GM12878 (cell line): ENCODE data around the gene HERC4. TPM values are rescaled to one million over a fixed set of nuclear protein-coding genes. Genes with fewer than 3 reads are reported as not detected.
A peak's percentile ranks its signal among the peaks of the same experiment; 100 is the strongest.

Experiments
- ATAC-seq: fragments of 200-7000 bp; cut with Tn5 transposase; 3 replicates; pipeline ENCODE4 v1.9.1; 2020; ENCODE audit warnings: mild to moderate bottlenecking, moderate library complexity
- BruUV-seq: library from RNA; stranded (reverse); fragments of 400-500 nt; replicated peaks from 2 replicates; lab custom pipeline; 2021; lab: Mats Ljungman, UMichigan
- CTCF ChIA-PET: fragments of 300-600 bp; sonication (Branson Sonifier 250); formaldehyde crosslinking; extraction: SDS; loops from one replicate; lab custom pipeline; 2021; ENCODE audit warnings: inconsistent platforms; lab: Yijun Ruan, JAX
- POLR2A ChIA-PET: fragments of 350-600 bp; formaldehyde crosslinking; extraction: SDS; loops from one replicate; lab custom pipeline; 2021; ENCODE audit warnings: inconsistent platforms; lab: Charles Lee
- RAD21 ChIA-PET: fragments of 300-600 bp; sonication (Branson Sonifier 250); formaldehyde crosslinking; loops from one replicate; lab custom pipeline; 2023; ENCODE audit warnings: antibody characterized with exemption; ENCODE audit not compliant: unreplicated experiment; lab: Charles Lee
- SMC1A ChIA-PET: fragments of 300-600 bp; sonication (Branson Sonifier 250); formaldehyde crosslinking; loops from one replicate; lab custom pipeline; 2023; ENCODE audit not compliant: unreplicated experiment, uncharacterized antibody; lab: Charles Lee
- DNase-seq: peaks from one replicate; pipeline ENCODE4 v3.0.0-alpha.2; 2011; ENCODE audit warnings: low read depth, low spot score
- FAIRE-seq: peaks from 3 replicates; lab custom pipeline; 2011; peaks lifted over from hg19 to GRCh38; lab: Jason Lieb, UNC
- H2AFZ ChIP-seq: 2 replicates; pipeline ENCODE4 v1.6.0; 2011; ENCODE audit warnings: low read depth, low read length, control low read depth; ENCODE audit not compliant: control insufficient read depth
- H3K27ac ChIP-seq: 2 replicates; pipeline ENCODE4 v1.5.1; 2011; ENCODE audit warnings: control low read depth; ENCODE audit not compliant: control insufficient read depth, insufficient read depth
- H3K27me3 ChIP-seq, 2 experiments: replicated peaks in 1 of 2; 2 replicates each; pipeline versions ENCODE4 v1.6.0 to v1.6.1; 2011; ENCODE audit warnings: low read length in 1 of 2; ENCODE audit not compliant: control insufficient read depth in 2 of 2, insufficient read depth in 2 of 2
- H3K36me3 ChIP-seq, 2 experiments: 2 replicates each; pipeline ENCODE4 v1.5.1; 2011; ENCODE audit warnings: low read length in 1 of 2; ENCODE audit not compliant: control insufficient read depth in 2 of 2, insufficient read depth in 2 of 2
- H3K4me1 ChIP-seq: 2 replicates; pipeline ENCODE4 v1.6.1; 2011; ENCODE audit warnings: mild to moderate bottlenecking, low read length, moderate library complexity, mixed read lengths; ENCODE audit not compliant: control insufficient read depth, insufficient read depth
- H3K4me2 ChIP-seq: 2 replicates; pipeline ENCODE4 v1.6.0; 2011; ENCODE audit warnings: control low read depth; ENCODE audit not compliant: control insufficient read depth, insufficient read depth
- H3K4me3 ChIP-seq: fragments of 200-600 bp; sonication (generic); 2 replicates; pipeline ENCODE4 v1.5.1; 2016
- H3K79me2 ChIP-seq: 2 replicates; pipeline ENCODE4 v1.6.0; 2011; ENCODE audit warnings: low read length; ENCODE audit not compliant: control insufficient read depth, insufficient read depth
- H3K9ac ChIP-seq: 2 replicates; pipeline ENCODE4 v1.8.0; 2011; ENCODE audit warnings: low read length, control low read depth, mixed read lengths; ENCODE audit not compliant: control insufficient read depth, insufficient read depth
- H3K9me3 ChIP-seq: replicated peaks from 3 replicates; pipeline ENCODE4 v1.5.1; 2011; ENCODE audit warnings: mild to moderate bottlenecking, low read length; ENCODE audit not compliant: control insufficient read depth, insufficient read depth
- H4K20me1 ChIP-seq: 2 replicates; pipeline ENCODE4 v1.6.0; 2011; ENCODE audit not compliant: control insufficient read depth, insufficient read depth
- EED ChIP-seq: sonication (generic); IDR thresholded peaks from 2 replicates; pipeline ENCODE4 v1.6.1; 2016; ENCODE audit warnings: antibody characterized with exemption, low read depth
- EP300 ChIP-seq, 2 experiments: fragments of 150-350 bp in 1 of 2; IDR thresholded peaks; 2 replicates each; pipeline ENCODE4 v1.6.1; 2011 to 2012; ENCODE audit warnings: low read depth in 2 of 2, low read length in 2 of 2, borderline replicate concordance in 1 of 2, improper control_type of control experiment in 1 of 2, inconsistent platforms in 1 of 2; ENCODE audit not compliant: control insufficient read depth in 1 of 2
- HDAC6 ChIP-seq: fragments of 200-600 bp; sonication (generic); IDR thresholded peaks from one replicate; pipeline ENCODE4 v1.8.0; 2017; ENCODE audit warnings: antibody characterized with exemption; ENCODE audit not compliant: unreplicated experiment
- IKZF2 ChIP-seq, 2 experiments: fragments of 450-650 bp; IDR thresholded peaks; 2 replicates each; pipeline ENCODE4 v1.6.1; 2017; ENCODE audit warnings: mild to moderate bottlenecking in 2 of 2, moderate library complexity in 2 of 2
- IRF4 ChIP-seq: IDR thresholded peaks from 2 replicates; pipeline ENCODE4 v1.6.1; 2011; ENCODE audit warnings: low read depth, low read length
- MYC ChIP-seq: IDR thresholded peaks from 2 replicates; pipeline ENCODE4 v1.6.1; 2011; ENCODE audit warnings: mild to moderate bottlenecking, low read length, moderate library complexity, inconsistent platforms; ENCODE audit not compliant: insufficient read depth, insufficient replicate concordance, insufficient read length, severe bottlenecking
- NFXL1 ChIP-seq: fragments of 450-650 bp; IDR thresholded peaks from 2 replicates; pipeline ENCODE4 v1.6.1; 2017; ENCODE audit warnings: antibody characterized with exemption, mild to moderate bottlenecking, borderline replicate concordance
- PAX5 ChIP-seq: IDR thresholded peaks from 2 replicates; pipeline ENCODE4 v1.6.1; 2011; ENCODE audit warnings: low read depth, low read length, borderline replicate concordance
- RUNX3 ChIP-seq: IDR thresholded peaks from 2 replicates; pipeline ENCODE4 v1.6.1; 2012; ENCODE audit warnings: low read length, inconsistent platforms
- SREBF1 ChIP-seq: IDR thresholded peaks from 2 replicates; pipeline ENCODE4 v1.6.1; 2012; ENCODE audit warnings: mild to moderate bottlenecking, low read length
- SRF ChIP-seq, 2 experiments: IDR thresholded peaks; 2 replicates each; pipeline ENCODE4 v1.6.1; 2011; ENCODE audit warnings: low read depth in 2 of 2, low read length in 2 of 2, mild to moderate bottlenecking in 1 of 2, moderate library complexity in 1 of 2
- WGBS: methylation state at CpG from one replicate; pipeline ENCODE4 v1.1.6; 2016; ENCODE audit warnings: low lambda C conversion rate; ENCODE audit not compliant: insufficient replicate concordance, insufficient coverage; ENCODE audit errors: missing lambda C conversion rate; 5-methylcytosine and 5-hydroxymethylcytosine counted together
- in situ Hi-C: fragments of 300-500 bp; cut with MboI; formaldehyde crosslinking; loops from 9 replicates; pipeline ENCODE4 v1.14.3; 2018; ENCODE audit warnings: mixed read lengths
- intact Hi-C: fragments of 100-400 bp; cut with micrococcal nuclease; formaldehyde crosslinking; loops from one replicate; pipeline ENCODE4 v1.14.2; 2022; ENCODE audit not compliant: unreplicated experiment
- polyA plus RNA-seq, 11 experiments: library from polyadenylated mRNA; depleted of rRNA in 4 of 11; unstranded in 6 of 11; stranded (reverse) in 5 of 11; fragments of >200 nt; fragmentation: Nextera tagmentation in 4 of 11; fragmentation: Illumina TruSeq in 1 of 11; extraction: Ambion mirVana in 4 of 11; extraction: Trizol in 1 of 11; gene quantifications; 1 replicate in 1 of 11; 2 replicates in 10 of 11; pipeline versions ENCODE4 v1.2.1 to v1.2.3, GENCODE V29; 2011 to 2016; ENCODE audit warnings: inconsistent platforms in 2 of 11, missing spikeins in 2 of 11, low read depth in 1 of 11
- total RNA-seq, 4 experiments: library from RNA; depleted of rRNA in 3 of 4; stranded (reverse); fragments of >200 nt in 3 of 4; fragmentation: Illumina TruSeq in 1 of 4; extraction: Trizol in 1 of 4; gene quantifications; 2 replicates each; pipeline versions ENCODE4 v1.2.1 to v1.2.3, GENCODE V29; 2013 to 2021
- TF ChIP-seq, protein P1 (sequence below): fragments of 450-650 bp; IDR thresholded peaks from 2 replicates; pipeline ENCODE4 v1.6.1; 2017; ENCODE audit warnings: borderline replicate concordance
- TF ChIP-seq, protein P2 (sequence below): IDR thresholded peaks from 2 replicates; pipeline ENCODE4 v1.6.1; 2011; ENCODE audit warnings: low read depth, mild to moderate bottlenecking, low read length, moderate library complexity, borderline replicate concordance; ENCODE audit errors: extremely low read depth
- TF ChIP-seq, protein P3 (sequence below): fragments of 450-650 bp; IDR thresholded peaks from 2 replicates; pipeline ENCODE4 v1.6.1; 2017; ENCODE audit warnings: low read depth, mild to moderate bottlenecking, moderate library complexity
- TF ChIP-seq, protein P4 (sequence below): fragments of 150-350 bp; IDR thresholded peaks from 2 replicates; pipeline ENCODE4 v1.6.1; 2014; ENCODE audit warnings: mild to moderate bottlenecking, low read depth, low read length

HERC4 gene
- total and polyA plus RNA-seq, 10 of the 15 experiments (the other 5 are each of a cell fraction or from before 2014, with no cell fraction given), result 9.7 to 36.8 (median 23.4) TPM

DNA sequence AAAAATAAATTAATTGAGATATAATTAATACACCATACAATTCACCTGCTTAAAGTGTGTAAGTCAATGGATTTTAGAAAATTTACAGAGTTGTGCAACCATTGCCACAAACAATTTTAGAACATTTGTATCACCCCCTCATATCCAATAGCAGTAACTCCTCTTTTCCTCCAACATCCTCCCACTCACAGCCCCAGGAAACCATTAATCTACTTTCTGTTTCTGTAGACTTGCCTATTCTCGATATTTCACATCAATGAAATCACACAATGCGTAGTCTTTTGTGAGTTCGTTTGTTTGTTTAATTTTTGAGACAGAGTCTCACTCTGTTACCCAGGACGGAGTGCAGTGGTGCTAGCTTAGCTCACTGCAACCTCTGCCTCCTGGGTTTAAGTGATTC is 13.7 kb upstream of the HERC4 start:
- Histone ChIP-seq H2AFZ (peak overlapping the region; percentile 46), H3K4me2 (peak overlapping the region; percentile 47; the same call in 1 of the 2 replicates), H3K9ac (no peak overlapping the region), H3K27me3 (no peaks in the 10 kb centered on the region), H3K9me3 (no peaks in the 10 kb centered on the region), H3K4me3 (no peak overlapping the region), H4K20me1 (no peaks in the 10 kb centered on the region), H3K79me2 (no peaks in the 10 kb centered on the region), H3K4me1 (peaks cover 3% of the 10 kb centered on the region; the same call in 1 of the 2 replicates), H3K36me3 (no peaks in the 10 kb centered on the region), H3K27ac (no peak overlapping the region)
- SMC1A ChIA-PET, result interaction anchor here (1.0 kb wide), 1 partner anchor 120 kb away, joined by 3 read pairs; no protein-coding TSS in a partner anchor
- WGBS, result 0% methylated on average over 4 of the region's 4 CpGs
- in situ Hi-C loops (no loop called here), intact Hi-C loops (no loop called here)
- CTCF ChIA-PET, result interaction anchor here (1.0 kb wide), 1 partner anchor 234 kb away, joined by 3 read pairs; no protein-coding TSS in a partner anchor
- TF ChIP-seq HDAC6 (no peak), PAX5 (no peak), IKZF2 (IDR thresholded peaks at IDR 0.05) (peak in 1 of 2 experiments; percentile 32; a peak in 2 of 4 replicates), IRF4 (no peak), SRF (IDR thresholded peaks at IDR 0.05; ENCODE audit: low read depth in 2 of 2, low read length in 2 of 2) (no peak), RUNX3 (no peak), EP300 (IDR thresholded peaks at IDR 0.05; ENCODE audit: borderline replicate concordance in 1 of 2, control insufficient read depth in 1 of 2, low read depth in 2 of 2, low read length in 2 of 2) (no peak), SREBF1 (no peak), EED (0 out of 2 replicates have a peak, but pooled peaks have one; percentile 15), NFXL1 (no peak), MYC (no peak)
- TF ChIP-seq, protein P1, sequence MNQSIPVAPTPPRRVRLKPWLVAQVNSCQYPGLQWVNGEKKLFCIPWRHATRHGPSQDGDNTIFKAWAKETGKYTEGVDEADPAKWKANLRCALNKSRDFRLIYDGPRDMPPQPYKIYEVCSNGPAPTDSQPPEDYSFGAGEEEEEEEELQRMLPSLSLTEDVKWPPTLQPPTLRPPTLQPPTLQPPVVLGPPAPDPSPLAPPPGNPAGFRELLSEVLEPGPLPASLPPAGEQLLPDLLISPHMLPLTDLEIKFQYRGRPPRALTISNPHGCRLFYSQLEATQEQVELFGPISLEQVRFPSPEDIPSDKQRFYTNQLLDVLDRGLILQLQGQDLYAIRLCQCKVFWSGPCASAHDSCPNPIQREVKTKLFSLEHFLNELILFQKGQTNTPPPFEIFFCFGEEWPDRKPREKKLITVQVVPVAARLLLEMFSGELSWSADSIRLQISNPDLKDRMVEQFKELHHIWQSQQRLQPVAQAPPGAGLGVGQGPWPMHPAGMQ, result no peak
- TF ChIP-seq, protein P2, sequence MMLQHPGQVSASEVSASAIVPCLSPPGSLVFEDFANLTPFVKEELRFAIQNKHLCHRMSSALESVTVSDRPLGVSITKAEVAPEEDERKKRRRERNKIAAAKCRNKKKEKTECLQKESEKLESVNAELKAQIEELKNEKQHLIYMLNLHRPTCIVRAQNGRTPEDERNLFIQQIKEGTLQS, result no peak
- TF ChIP-seq, protein P3, sequence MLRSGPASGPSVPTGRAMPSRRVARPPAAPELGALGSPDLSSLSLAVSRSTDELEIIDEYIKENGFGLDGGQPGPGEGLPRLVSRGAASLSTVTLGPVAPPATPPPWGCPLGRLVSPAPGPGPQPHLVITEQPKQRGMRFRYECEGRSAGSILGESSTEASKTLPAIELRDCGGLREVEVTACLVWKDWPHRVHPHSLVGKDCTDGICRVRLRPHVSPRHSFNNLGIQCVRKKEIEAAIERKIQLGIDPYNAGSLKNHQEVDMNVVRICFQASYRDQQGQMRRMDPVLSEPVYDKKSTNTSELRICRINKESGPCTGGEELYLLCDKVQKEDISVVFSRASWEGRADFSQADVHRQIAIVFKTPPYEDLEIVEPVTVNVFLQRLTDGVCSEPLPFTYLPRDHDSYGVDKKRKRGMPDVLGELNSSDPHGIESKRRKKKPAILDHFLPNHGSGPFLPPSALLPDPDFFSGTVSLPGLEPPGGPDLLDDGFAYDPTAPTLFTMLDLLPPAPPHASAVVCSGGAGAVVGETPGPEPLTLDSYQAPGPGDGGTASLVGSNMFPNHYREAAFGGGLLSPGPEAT, result no peak
- TF ChIP-seq, protein P4, sequence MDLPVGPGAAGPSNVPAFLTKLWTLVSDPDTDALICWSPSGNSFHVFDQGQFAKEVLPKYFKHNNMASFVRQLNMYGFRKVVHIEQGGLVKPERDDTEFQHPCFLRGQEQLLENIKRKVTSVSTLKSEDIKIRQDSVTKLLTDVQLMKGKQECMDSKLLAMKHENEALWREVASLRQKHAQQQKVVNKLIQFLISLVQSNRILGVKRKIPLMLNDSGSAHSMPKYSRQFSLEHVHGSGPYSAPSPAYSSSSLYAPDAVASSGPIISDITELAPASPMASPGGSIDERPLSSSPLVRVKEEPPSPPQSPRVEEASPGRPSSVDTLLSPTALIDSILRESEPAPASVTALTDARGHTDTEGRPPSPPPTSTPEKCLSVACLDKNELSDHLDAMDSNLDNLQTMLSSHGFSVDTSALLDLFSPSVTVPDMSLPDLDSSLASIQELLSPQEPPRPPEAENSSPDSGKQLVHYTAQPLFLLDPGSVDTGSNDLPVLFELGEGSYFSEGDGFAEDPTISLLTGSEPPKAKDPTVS, result no peak
- FAIRE-seq (no peak), ATAC-seq (peak; percentile 81), DNase-seq (no peak)
- RAD21 ChIA-PET, result no interaction called here
- no TSS peak for BruUV-seq
- POLR2A ChIA-PET, result no interaction called here
